ENCODE results near the gene DUSP10. TPM values are rescaled to one million over a fixed set of nuclear protein-coding genes. Genes with fewer than 3 reads are reported as not detected.

The DUSP10 gene
- total RNA-seq, 1 donor from 2014 or later = 10.2 TPM

- Mint-ChIP-seq H3K9me3 (ENCODE audit: low read depth) (peaks cover 3% of the 10 kb centered on the region), H3K4me1 (ENCODE audit: low read depth) (peaks cover 2% of the 10 kb centered on the region), H3K4me3 (ENCODE audit: low read depth) (no peak overlapping the region), H3K27ac (no peak overlapping the region), H3K27me3 (no peaks in the 10 kb centered on the region), H3K36me3 (ENCODE audit: insufficient read depth) (peaks cover 2% of the 10 kb centered on the region)
- TF ChIP-seq CTCF (IDR thresholded peaks at IDR 0.05; ENCODE audit: unreplicated experiment) = no peak
- DNase-seq (ENCODE audit: low spot score, unreplicated experiment) = no peak
Observed at GRCh38 chr1:221694109-221694508, 47.8 kb downstream of the DUSP10 start.

DNA sequence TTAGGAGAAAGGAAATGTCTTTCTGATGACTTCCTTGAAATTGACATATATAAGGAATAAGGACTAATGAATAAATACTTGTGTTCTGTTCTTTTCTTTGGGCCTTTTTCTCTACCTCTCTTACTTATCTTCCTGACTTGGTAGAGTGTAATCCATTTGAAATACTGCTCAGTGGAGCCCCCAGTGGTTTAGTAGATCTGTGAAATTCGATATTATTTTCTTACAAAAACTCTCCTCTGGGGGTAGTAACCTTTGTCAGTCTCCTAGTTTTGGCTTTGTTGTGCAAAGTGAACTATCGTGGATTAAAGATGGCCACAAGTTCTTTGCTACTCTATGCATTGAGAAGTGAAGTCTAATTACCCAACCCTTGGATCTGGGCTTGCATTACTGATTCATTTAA lies 48.8 kb downstream of the DUSP10 start:
- no peak for TF ChIP-seq CTCF (IDR thresholded peaks at IDR 0.05; ENCODE audit: unreplicated experiment)
- Mint-ChIP-seq H3K4me3 (ENCODE audit: low read depth) (no peak overlapping the region), H3K36me3 (ENCODE audit: insufficient read depth) (no peaks in the 10 kb centered on the region), H3K9me3 (ENCODE audit: low read depth) (peaks cover 3% of the 10 kb centered on the region), H3K27ac (no peak overlapping the region), H3K27me3 (no peaks in the 10 kb centered on the region), H3K4me1 (ENCODE audit: low read depth) (peaks cover 2% of the 10 kb centered on the region)
- no peak for DNase-seq (ENCODE audit: low spot score, unreplicated experiment)

GRCh38 chr1:221692643-221693042 lies 49.2 kb downstream of the DUSP10 start:
- H3K27me3 Mint-ChIP-seq = no peaks in the 10 kb centered on the region
- no peak for TF ChIP-seq CTCF (IDR thresholded peaks at IDR 0.05; ENCODE audit: unreplicated experiment)
- no peaks in the 10 kb centered on the region for H3K36me3 Mint-ChIP-seq (ENCODE audit: insufficient read depth)
- H3K4me1 Mint-ChIP-seq (ENCODE audit: low read depth) = peaks cover 3% of the 10 kb centered on the region
- H3K27ac Mint-ChIP-seq = no peak overlapping the region
- H3K9me3 Mint-ChIP-seq (ENCODE audit: low read depth) = peaks cover 3% of the 10 kb centered on the region
- DNase-seq (ENCODE audit: low spot score, unreplicated experiment) = no peak
- no peak overlapping the region for H3K4me3 Mint-ChIP-seq (ENCODE audit: low read depth)

DNA sequence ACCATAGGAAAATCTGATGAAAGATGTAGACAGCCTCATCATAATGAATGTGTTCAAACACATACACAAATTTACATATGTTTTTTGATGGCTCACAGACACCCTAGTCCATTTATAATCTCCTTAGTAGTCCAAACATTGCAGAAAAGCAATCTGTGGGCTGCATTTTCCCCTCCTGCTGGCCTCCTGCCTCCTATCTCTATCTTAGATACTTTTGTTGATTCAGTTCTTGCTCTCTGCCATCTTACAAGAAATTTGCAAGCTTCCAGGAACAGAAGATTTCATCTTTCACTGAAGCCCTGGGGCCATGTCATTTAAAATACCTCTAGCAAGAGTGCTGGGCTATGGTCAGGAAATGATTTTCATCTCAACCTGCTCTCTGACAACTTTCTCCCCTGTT lies 50.6 kb downstream of the DUSP10 start:
- Mint-ChIP-seq H3K36me3 (ENCODE audit: insufficient read depth) (no peaks in the 10 kb centered on the region), H3K27ac (no peak overlapping the region), H3K4me1 (ENCODE audit: low read depth) (peaks cover 4% of the 10 kb centered on the region), H3K27me3 (no peaks in the 10 kb centered on the region), H3K4me3 (ENCODE audit: low read depth) (no peak overlapping the region), H3K9me3 (ENCODE audit: low read depth) (peaks cover 3% of the 10 kb centered on the region)
- no peak for TF ChIP-seq CTCF (IDR thresholded peaks at IDR 0.05; ENCODE audit: unreplicated experiment)
- DNase-seq (ENCODE audit: low spot score, unreplicated experiment) = no peak

DNA sequence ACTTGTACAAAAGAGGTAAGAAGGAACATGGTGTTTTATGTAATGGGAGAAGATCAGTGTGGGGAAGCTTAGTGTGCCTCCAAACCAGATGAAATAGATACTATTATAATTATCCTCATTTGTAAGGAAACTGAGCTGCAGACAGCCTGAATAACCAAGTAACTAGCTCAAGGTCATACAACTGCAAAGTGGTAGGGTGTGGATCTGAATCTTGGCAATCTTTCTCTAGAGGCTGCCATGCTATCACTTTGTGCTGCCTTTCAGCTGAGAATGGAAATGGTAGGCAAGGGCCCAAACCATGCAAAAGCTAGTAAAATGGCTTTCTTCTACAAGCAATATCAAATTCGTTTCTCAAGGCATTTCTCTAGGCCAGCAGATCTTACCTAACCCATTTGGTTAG lies 51.0 kb downstream of the DUSP10 start:
- no peaks in the 10 kb centered on the region for H3K36me3 Mint-ChIP-seq (ENCODE audit: insufficient read depth)
- no peak overlapping the region for H3K27ac Mint-ChIP-seq
- peaks cover 3% of the 10 kb centered on the region for H3K9me3 Mint-ChIP-seq (ENCODE audit: low read depth)
- no peak for TF ChIP-seq CTCF (IDR thresholded peaks at IDR 0.05; ENCODE audit: unreplicated experiment)
- no peaks in the 10 kb centered on the region for H3K27me3 Mint-ChIP-seq
- H3K4me1 Mint-ChIP-seq (ENCODE audit: low read depth) = peaks cover 4% of the 10 kb centered on the region
- H3K4me3 Mint-ChIP-seq (ENCODE audit: low read depth) = no peak overlapping the region
- no peak for DNase-seq (ENCODE audit: low spot score, unreplicated experiment)

Measured in progenitor cell of endocrine pancreas (in vitro differentiated cells).